Posterior cingulate gyrus (tissue), 11 donors: ENCODE measurements around the gene EVX1.

Experiments used
- DNase-seq, 10 donors: peaks; one replicate each; pipeline versions ENCODE4 v3.0.0 to v3.0.0-alpha.2; 2020 to 2021; ENCODE audit warnings: mixed read lengths in 3 of 10
- intact Hi-C: fragments of 100-400 bp; cut with DNase I; formaldehyde crosslinking; loops from one replicate; pipeline ENCODE4 v1.15.1; 2023

EVX1 gene

GRCh38 chr7:27242555-27243339, at the start of gene EVX1:
Gene EVX1 (plus strand): TSS chr7:27242802. CDS start chr7:27243031, 229 bp downstream.
- intact Hi-C loops, result no loop called here

GRCh38 chr7:27193335-27194001, 49.1 kb upstream of the EVX1 start:
- intact Hi-C loops, result no loop called here
- peak in 2 of 10 donors; percentile 1 to 30 for DNase-seq

More at GRCh38 chr7:27242555-27243339, at the start of gene EVX1:
- peak in 1 of 10 donors; percentile 71 for DNase-seq

GRCh38 chr7:27194002-27194352, 48.6 kb upstream of the EVX1 start:
- intact Hi-C loops, result no loop called here
- DNase-seq, result no peak

GRCh38 chr7:27194686-27195379, 47.8 kb upstream of the EVX1 start:
- intact Hi-C loops, result loop anchor here (5.0 kb wide), 2 partner anchors 577 to 882 kb away; no protein-coding TSS in a partner anchor
- no peak for DNase-seq

GRCh38 chr7:27196287-27196767, 46.3 kb upstream of the EVX1 start:
- DNase-seq, result peak; percentile 49 to 96 (median 84)
- intact Hi-C loops, result loop anchor here (2.0 to 5.0 kb wide), 5 partner anchors 380 to 881 kb away; no protein-coding TSS in a partner anchor

- intact Hi-C loops, result loop anchor here (2.0 to 5.0 kb wide), 5 partner anchors 379 to 880 kb away; no protein-coding TSS in a partner anchor
- DNase-seq, result no peak
These were observed 45.2 kb upstream of the EVX1 start for GRCh38 chr7:27197137-27198042.

GRCh38 chr7:27198138-27198841, 44.3 kb upstream of the EVX1 start:
- intact Hi-C loops, result loop anchor here (5.0 kb wide), 2 partner anchors 574 to 879 kb away; no protein-coding TSS in a partner anchor
- DNase-seq, result peak in 2 of 10 donors; percentile 35 to 48

GRCh38 chr7:27198871-27199801, 43.5 kb upstream of the EVX1 start:
- DNase-seq, result peak in 2 of 10 donors; percentile 74 to 77
- intact Hi-C loops, result loop anchor here (5.0 kb wide), 2 partner anchors 573 to 878 kb away; no protein-coding TSS in a partner anchor

GRCh38 chr7:27199849-27200760, 42.5 kb upstream of the EVX1 start, which contains the start of gene HOXA13:
Gene HOXA13 (minus strand): TSS chr7:27200091. CDS start chr7:27200077, 14 bp downstream.
- intact Hi-C loops, result loop anchor here (5.0 kb wide), 2 partner anchors 572 to 877 kb away; no protein-coding TSS in a partner anchor
- DNase-seq, result peak in 1 of 10 donors; percentile 43

GRCh38 chr7:27200761-27201579, 41.6 kb upstream of the EVX1 start:
- DNase-seq, result no peak
- intact Hi-C loops, result no loop called here

- intact Hi-C loops, result no loop called here
- DNase-seq, result no peak
These were observed 41.0 kb upstream of the EVX1 start for GRCh38 chr7:27201580-27202017.

- intact Hi-C loops, result no loop called here
- no peak for DNase-seq
These were observed 40.4 kb upstream of the EVX1 start for GRCh38 chr7:27202018-27202861.

GRCh38 chr7:27202862-27203134, 39.8 kb upstream of the EVX1 start:
- intact Hi-C loops, result no loop called here
- DNase-seq, result no peak

- no peak for DNase-seq
These were observed 39.1 kb upstream of the EVX1 start for GRCh38 chr7:27203365-27203953.

More at GRCh38 chr7:27203365-27203953, 39.1 kb upstream of the EVX1 start:
- intact Hi-C loops, result no loop called here
